DND-41 (cell line): ENCODE measurements around the gene PASK.

Source experiments
- ATAC-seq: fragments of 200-7000 bp; cut with Tn5 transposase; 3 replicates; pipeline ENCODE4 v1.9.1; 2021; ENCODE audit warnings: low read depth; ENCODE audit not compliant: insufficient read depth
- DNase-seq: peaks from one replicate; pipeline ENCODE4 v3.0.0-alpha.2; 2020
- H2AFZ ChIP-seq: 2 replicates; pipeline ENCODE4 v1.6.0; 2012; ENCODE audit warnings: low read depth, low read length
- H3K27ac ChIP-seq: 2 replicates; pipeline ENCODE4 v1.5.1; 2012; ENCODE audit warnings: low read length, inconsistent platforms
- H3K27me3 ChIP-seq: fragments of 200-600 bp; sonication (generic); 2 replicates; pipeline ENCODE4 v1.6.0; 2012; ENCODE audit warnings: low read length, mild to moderate bottlenecking, inconsistent platforms; ENCODE audit not compliant: insufficient read depth, poor library complexity
- H3K36me3 ChIP-seq: 2 replicates; pipeline ENCODE4 v1.5.1; 2012; ENCODE audit warnings: low read length, inconsistent platforms; ENCODE audit not compliant: insufficient read depth
- H3K4me1 ChIP-seq: 2 replicates; pipeline ENCODE4 v1.5.1; 2012; ENCODE audit warnings: mild to moderate bottlenecking, low read length; ENCODE audit not compliant: insufficient read depth
- H3K4me2 ChIP-seq: 2 replicates; pipeline ENCODE4 v1.6.0; 2012; ENCODE audit warnings: mild to moderate bottlenecking, moderate library complexity, low read length, inconsistent platforms; ENCODE audit not compliant: insufficient read depth
- H3K4me3 ChIP-seq, 2 experiments: fragments of 200-600 bp in 1 of 2; shearing (Covaris generic) in 1 of 2; 2 replicates each; pipeline ENCODE4 v1.5.1; 2012 to 2016; ENCODE audit warnings: inconsistent platforms in 2 of 2, low read length in 2 of 2, mild to moderate bottlenecking in 2 of 2, low read depth in 1 of 2, moderate library complexity in 1 of 2
- H3K79me2 ChIP-seq: 2 replicates; pipeline ENCODE4 v1.6.0; 2012; ENCODE audit warnings: low read length, inconsistent platforms; ENCODE audit not compliant: insufficient read depth
- H3K9ac ChIP-seq: 2 replicates; pipeline ENCODE4 v1.6.0; 2012; ENCODE audit warnings: low read depth, mild to moderate bottlenecking, inconsistent platforms, low read length, moderate library complexity
- H3K9me3 ChIP-seq: 2 replicates; pipeline ENCODE4 v1.5.1; 2012; ENCODE audit warnings: low read length, moderate library complexity, mild to moderate bottlenecking, inconsistent platforms; ENCODE audit not compliant: insufficient read depth, severe bottlenecking
- H4K20me1 ChIP-seq: 2 replicates; pipeline ENCODE4 v1.6.0; 2012; ENCODE audit warnings: low read length; ENCODE audit not compliant: insufficient read depth
- EZH2 ChIP-seq: IDR thresholded peaks from 3 replicates; pipeline ENCODE4 v1.6.1; 2012; ENCODE audit warnings: borderline replicate concordance, low read depth, mild to moderate bottlenecking, moderate library complexity, low read length, inconsistent platforms; ENCODE audit not compliant: severe bottlenecking
- TF ChIP-seq, protein P1 (sequence below): IDR thresholded peaks from 2 replicates; pipeline ENCODE4 v1.5.1; 2012; ENCODE audit warnings: borderline replicate concordance, low read length, moderate library complexity, mild to moderate bottlenecking; ENCODE audit not compliant: poor library complexity, severe bottlenecking; ENCODE audit errors: extremely low read depth

PASK gene

DNA sequence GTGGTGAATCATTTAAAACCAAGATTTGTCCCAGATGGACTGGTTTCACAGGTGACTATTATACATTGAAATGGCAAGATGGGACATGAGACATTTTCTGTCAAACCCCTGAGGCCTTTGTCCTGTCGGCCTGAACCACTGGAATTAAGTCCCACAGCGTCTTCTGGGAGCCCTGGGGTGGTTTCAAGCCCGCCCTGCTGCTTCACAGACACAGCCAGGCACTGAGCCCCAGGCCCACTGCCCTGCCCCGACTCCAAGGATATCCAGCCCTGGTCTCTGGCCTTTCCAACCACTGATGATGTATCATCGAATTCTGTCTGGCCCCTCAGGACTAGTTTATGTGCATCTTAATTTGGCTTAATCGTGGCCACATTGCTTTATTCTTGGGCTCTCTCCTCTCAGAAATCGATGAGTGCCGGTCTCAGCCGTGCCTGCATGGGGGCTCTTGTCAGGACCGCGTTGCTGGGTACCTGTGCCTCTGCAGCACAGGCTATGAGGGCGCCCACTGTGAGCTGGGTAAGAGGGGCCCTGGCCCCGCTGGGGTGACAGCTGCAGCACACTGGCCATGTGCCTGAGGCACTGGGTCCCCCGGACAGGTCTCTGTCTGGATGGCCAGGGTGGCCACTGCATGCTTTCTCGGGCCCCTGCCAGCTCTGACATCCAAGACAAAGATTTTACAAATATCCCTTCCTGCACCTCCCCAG, 86.7 kb downstream of the PASK start:
- H3K9ac ChIP-seq = no peak overlapping the region
- TF ChIP-seq EZH2 = no peak
- TF ChIP-seq, protein P1, sequence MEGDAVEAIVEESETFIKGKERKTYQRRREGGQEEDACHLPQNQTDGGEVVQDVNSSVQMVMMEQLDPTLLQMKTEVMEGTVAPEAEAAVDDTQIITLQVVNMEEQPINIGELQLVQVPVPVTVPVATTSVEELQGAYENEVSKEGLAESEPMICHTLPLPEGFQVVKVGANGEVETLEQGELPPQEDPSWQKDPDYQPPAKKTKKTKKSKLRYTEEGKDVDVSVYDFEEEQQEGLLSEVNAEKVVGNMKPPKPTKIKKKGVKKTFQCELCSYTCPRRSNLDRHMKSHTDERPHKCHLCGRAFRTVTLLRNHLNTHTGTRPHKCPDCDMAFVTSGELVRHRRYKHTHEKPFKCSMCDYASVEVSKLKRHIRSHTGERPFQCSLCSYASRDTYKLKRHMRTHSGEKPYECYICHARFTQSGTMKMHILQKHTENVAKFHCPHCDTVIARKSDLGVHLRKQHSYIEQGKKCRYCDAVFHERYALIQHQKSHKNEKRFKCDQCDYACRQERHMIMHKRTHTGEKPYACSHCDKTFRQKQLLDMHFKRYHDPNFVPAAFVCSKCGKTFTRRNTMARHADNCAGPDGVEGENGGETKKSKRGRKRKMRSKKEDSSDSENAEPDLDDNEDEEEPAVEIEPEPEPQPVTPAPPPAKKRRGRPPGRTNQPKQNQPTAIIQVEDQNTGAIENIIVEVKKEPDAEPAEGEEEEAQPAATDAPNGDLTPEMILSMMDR = no peak
- H3K27me3 ChIP-seq = no peaks in the 10 kb centered on the region
- ATAC-seq (no peak), DNase-seq (no peak)
- H3K4me3 ChIP-seq = no peak overlapping the region
- H3K4me1 ChIP-seq = no peaks in the 10 kb centered on the region
- no peaks in the 10 kb centered on the region; the same call in none of the 2 replicates for H4K20me1 ChIP-seq
- H3K9me3 ChIP-seq = no peaks in the 10 kb centered on the region
- no peak overlapping the region for H3K27ac ChIP-seq
- H3K4me2 ChIP-seq = no peak overlapping the region
- H2AFZ ChIP-seq = no peak overlapping the region
- no peaks in the 10 kb centered on the region for H3K79me2 ChIP-seq
- no peaks in the 10 kb centered on the region for H3K36me3 ChIP-seq

DNA sequence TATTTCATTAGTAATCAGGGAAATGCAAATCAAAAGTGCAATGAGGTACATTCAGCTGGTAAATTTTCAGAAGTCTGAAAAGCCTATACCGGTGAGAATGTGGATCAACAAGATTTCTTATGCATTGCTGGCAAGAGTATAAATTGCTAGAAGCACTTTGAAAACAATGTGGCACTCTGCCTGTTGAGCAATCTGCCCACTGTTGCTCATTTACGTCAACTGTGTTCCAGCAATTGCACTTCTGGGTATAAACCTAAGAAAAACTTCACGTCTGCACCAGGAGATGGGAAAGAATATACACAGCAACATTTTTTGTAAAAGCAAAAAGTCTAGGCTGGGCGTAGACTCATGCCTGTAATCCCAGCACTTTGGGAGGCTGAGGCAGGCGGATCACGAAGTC, 88.0 kb downstream of the PASK start:
- Histone ChIP-seq H3K9ac (no peak overlapping the region), H3K4me2 (no peak overlapping the region)
- no peak for DNase-seq

More for the DNA sequence above, 88.0 kb downstream of the PASK start:
- Histone ChIP-seq H3K4me3 (no peak overlapping the region), H2AFZ (no peak overlapping the region), H3K9me3 (no peaks in the 10 kb centered on the region), H3K27me3 (no peaks in the 10 kb centered on the region), H3K36me3 (no peaks in the 10 kb centered on the region), H3K79me2 (no peaks in the 10 kb centered on the region), H4K20me1 (no peaks in the 10 kb centered on the region), H3K27ac (no peak overlapping the region), H3K4me1 (no peaks in the 10 kb centered on the region)
- no peak for ATAC-seq
- TF ChIP-seq, protein P1 = no peak
- no peak for TF ChIP-seq EZH2
